ENCODE results near the gene SHQ1. TPM values are rescaled to one million over a fixed set of nuclear protein-coding genes. Genes with fewer than 3 reads are reported as not detected.

SHQ1 gene
- total RNA-seq, 3 donors from 2014 or later = 39.2 to 52.1 (median 44.4) TPM

DNA sequence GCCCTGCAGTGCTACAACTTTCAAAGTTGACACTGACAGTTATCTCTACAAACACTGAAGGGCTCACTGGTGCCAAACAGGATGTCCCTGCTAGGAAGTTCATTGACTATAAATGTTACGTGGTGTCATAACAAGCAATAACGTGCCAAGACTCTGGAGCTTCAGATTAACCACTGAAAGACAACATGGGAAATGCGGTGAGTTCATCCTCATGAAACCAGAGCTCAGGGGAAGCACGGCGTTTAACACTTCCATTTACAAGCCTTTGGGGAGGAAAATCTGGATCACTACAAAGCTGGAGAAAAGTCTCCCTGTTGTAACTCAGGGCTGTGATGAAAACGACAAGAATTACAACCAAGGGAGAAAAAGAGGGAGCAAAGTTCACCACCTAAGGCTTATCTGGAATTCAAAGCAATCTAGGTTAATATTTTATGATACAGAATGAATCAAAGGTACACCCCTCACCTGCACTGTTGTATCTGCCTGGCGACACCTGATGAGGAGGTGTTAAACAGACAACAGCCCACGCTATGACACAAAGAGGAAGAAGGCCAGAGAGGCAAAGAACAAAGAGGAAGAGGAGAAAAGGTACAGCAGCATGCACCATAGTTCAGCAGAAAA, 27.0 kb downstream of the SHQ1 start:
- Mint-ChIP-seq H3K36me3 (ENCODE audit: insufficient read depth) (peaks cover 17% of the 10 kb centered on the region), H3K9me3 (no peaks in the 10 kb centered on the region), H3K4me3 (no peak overlapping the region), H3K27me3 (ENCODE audit: low read depth) (no peaks in the 10 kb centered on the region), H3K4me1 (ENCODE audit: low read depth) (peaks cover 16% of the 10 kb centered on the region)
- no peak for DNase-seq
- ATAC-seq = peak; percentile 42 to 54

DNA sequence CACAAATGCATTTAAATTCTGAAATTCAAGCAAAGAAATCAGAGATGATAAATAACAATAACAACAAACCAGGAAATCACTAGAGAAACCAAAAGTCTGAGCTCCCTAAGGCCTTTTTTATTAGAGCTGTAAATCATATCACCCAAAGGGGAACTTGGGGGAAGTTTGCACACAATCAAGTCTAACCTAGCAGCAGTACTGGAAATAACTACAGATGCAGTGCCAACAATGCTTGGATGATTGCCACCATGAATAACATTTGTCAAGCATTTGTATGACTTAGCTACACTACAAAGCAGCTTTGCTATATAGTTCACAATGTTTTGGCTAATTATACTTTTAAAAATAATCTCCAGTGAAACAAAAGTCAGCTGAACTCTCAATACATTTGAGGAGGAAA, 27.8 kb downstream of the SHQ1 start:
- H3K4me1 Mint-ChIP-seq (ENCODE audit: low read depth) = peaks cover 16% of the 10 kb centered on the region
- H3K4me3 Mint-ChIP-seq = no peak overlapping the region
- H3K9me3 Mint-ChIP-seq = no peaks in the 10 kb centered on the region
- H3K36me3 Mint-ChIP-seq (ENCODE audit: insufficient read depth) = peaks cover 24% of the 10 kb centered on the region
- DNase-seq = no peak
- no peaks in the 10 kb centered on the region for H3K27me3 Mint-ChIP-seq (ENCODE audit: low read depth)
- no peak for ATAC-seq

DNA sequence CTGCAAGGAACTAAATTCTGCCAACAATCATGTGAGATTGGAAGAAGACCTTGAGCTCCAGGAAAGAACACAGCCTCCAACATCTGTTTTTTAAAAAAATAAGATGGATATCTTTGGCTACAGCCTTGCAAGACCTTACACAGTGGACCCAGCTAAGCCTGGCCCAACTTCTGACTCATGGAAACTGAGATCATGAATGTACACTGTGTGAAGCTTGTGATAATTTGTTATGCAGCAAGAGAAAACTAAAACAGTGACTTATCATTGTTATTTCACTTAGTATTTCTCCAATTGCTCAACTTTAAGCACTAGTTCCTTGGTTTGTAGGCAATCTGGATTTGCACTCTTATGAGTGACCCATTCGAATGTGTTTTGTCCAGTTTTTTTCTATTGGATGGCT, 29.3 kb downstream of the SHQ1 start:
- peaks cover 16% of the 10 kb centered on the region for H3K4me1 Mint-ChIP-seq (ENCODE audit: low read depth)
- DNase-seq (no peak), ATAC-seq (peak; percentile 44)
- H3K4me3 Mint-ChIP-seq = no peak overlapping the region
- no peaks in the 10 kb centered on the region for H3K27me3 Mint-ChIP-seq (ENCODE audit: low read depth)
- H3K9me3 Mint-ChIP-seq = no peaks in the 10 kb centered on the region
- H3K36me3 Mint-ChIP-seq (ENCODE audit: insufficient read depth) = peaks cover 27% of the 10 kb centered on the region

DNA sequence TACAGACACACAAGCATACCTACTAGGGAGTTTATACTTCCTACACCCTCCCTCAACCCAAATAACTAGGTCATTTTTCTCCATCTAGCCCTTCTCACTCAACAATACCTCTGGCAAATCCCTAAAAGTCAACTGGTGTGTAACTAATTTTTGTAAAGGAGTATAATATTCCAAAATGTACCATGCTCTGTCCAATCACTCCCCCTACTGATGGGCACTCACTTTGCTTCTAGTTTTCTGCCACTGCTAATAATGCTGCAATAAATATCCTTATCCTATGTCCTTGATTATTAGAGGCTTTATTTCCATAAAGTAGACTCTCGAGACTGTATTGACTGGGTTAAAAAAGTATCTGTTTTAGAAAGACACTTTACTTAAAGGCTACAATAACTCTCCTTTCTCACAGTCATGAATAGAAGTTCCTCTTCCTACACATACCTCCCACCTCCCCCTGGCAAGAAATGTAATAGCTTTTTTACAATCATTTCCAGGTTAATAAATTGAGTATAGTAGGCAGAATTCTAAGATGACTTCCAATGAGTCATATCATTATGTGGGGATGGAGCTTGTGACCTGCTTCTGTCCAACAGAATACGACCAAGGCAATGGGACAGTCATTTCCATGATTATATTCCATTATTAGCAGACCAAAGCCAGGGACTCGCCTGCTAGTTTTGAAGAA, 30.0 kb downstream of the SHQ1 start:
- Mint-ChIP-seq H3K27me3 (ENCODE audit: low read depth) (no peaks in the 10 kb centered on the region), H3K4me1 (ENCODE audit: low read depth) (peaks cover 16% of the 10 kb centered on the region), H3K36me3 (ENCODE audit: insufficient read depth) (peaks cover 27% of the 10 kb centered on the region), H3K4me3 (no peak overlapping the region), H3K9me3 (no peaks in the 10 kb centered on the region)
- DNase-seq (no peak), ATAC-seq (no peak)

DNA sequence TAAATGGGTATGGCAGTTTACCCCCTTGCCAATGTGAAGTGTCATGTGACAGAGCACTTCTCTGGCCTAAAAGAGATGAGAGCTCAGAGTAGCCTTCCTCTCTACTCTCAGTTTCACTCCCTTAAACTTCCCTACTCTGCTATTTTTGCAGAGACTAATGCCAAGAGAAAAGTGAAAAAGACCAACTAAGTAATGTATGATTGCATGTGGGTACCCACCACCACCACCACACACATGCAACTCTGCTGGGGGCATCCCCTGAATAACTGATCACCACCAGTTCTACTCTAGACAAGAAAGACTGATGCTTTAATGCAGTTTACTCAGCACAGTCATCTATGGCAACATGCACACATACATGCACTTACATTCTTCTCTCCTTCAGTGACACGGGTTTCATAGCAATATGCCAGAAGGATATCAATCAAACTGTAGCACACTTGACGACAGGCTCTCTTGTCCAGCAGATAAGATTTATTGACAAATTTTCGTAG, 31.3 kb downstream of the SHQ1 start:
- H3K4me1 Mint-ChIP-seq (ENCODE audit: low read depth) = peaks cover 16% of the 10 kb centered on the region
- DNase-seq (no peak), ATAC-seq (peak; percentile 61 to 72)
- no peaks in the 10 kb centered on the region for H3K9me3 Mint-ChIP-seq
- no peaks in the 10 kb centered on the region for H3K27me3 Mint-ChIP-seq (ENCODE audit: low read depth)
- peaks cover 34% of the 10 kb centered on the region for H3K36me3 Mint-ChIP-seq (ENCODE audit: insufficient read depth)
- no peak overlapping the region for H3K4me3 Mint-ChIP-seq

DNA sequence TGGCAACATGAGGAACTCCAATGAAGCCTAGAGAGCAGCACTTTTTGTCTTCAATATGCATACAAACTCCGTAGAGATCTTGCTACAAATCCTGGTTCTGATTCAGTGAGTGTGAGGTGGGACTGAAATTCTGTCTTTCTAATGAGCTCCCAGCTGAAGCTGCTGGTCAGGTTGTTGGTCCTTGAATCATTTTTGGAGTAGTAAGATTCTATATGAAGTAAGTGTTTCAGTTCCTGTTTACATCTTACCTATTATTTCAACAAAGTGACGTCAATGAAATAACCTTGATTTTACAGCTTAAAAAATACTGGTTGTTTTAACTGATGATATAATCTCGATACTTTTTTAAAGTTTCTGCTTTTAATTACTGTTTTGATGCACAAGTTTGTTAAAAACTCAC, 33.9 kb downstream of the SHQ1 start:
- Mint-ChIP-seq H3K4me1 (ENCODE audit: low read depth) (peaks cover 14% of the 10 kb centered on the region), H3K36me3 (ENCODE audit: insufficient read depth) (peaks cover 46% of the 10 kb centered on the region), H3K9me3 (no peaks in the 10 kb centered on the region), H3K27me3 (ENCODE audit: low read depth) (no peaks in the 10 kb centered on the region), H3K4me3 (no peak overlapping the region)
- ATAC-seq = no peak
- no peak for DNase-seq

DNA sequence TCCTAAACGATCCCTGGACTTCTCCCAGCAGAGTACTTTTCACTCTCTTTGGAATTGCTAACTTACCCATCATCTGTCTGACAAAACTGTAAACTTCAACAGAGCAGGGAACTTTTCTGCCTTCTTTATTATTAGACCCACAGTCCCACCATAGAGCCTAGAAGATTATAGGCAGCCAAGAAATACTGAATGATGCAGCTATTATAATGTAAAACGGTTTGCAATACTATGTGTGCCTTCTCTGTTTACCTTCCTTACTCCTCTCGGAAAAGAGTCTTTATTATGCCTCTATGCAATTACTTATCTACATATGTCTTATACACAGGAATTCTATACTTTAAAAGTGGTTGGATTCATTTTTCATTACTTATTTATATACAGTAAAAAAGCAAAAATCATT, 36.0 kb downstream of the SHQ1 start:
- no peak for ATAC-seq
- Mint-ChIP-seq H3K4me3 (no peak overlapping the region), H3K36me3 (ENCODE audit: insufficient read depth) (peaks cover 50% of the 10 kb centered on the region), H3K27me3 (ENCODE audit: low read depth) (no peaks in the 10 kb centered on the region), H3K4me1 (ENCODE audit: low read depth) (peaks cover 4% of the 10 kb centered on the region), H3K9me3 (no peaks in the 10 kb centered on the region)
- no peak for DNase-seq

DNA sequence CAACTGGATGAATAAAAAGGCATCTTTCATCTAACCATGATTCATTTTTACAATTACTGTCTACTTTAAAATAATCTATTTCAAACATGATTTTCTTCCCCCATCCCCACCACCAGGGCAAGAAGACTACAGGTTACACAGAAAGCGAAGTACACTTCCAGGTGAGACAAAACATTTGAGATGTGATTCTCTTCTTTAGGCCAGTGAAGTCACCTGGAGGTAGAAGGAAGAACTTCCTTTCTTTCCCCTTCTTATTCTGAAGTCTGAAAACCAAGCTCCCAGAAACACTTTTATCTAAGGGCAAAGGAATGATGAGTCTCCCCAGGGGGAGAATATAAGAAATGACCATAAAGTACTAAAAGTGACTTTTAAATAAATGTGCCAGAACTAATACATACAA, 36.7 kb downstream of the SHQ1 start:
- Mint-ChIP-seq H3K27me3 (ENCODE audit: low read depth) (no peaks in the 10 kb centered on the region), H3K4me3 (no peak overlapping the region), H3K36me3 (ENCODE audit: insufficient read depth) (peaks cover 48% of the 10 kb centered on the region), H3K4me1 (ENCODE audit: low read depth) (no peaks in the 10 kb centered on the region), H3K9me3 (no peaks in the 10 kb centered on the region)
- no peak for DNase-seq
- ATAC-seq = no peak

DNA sequence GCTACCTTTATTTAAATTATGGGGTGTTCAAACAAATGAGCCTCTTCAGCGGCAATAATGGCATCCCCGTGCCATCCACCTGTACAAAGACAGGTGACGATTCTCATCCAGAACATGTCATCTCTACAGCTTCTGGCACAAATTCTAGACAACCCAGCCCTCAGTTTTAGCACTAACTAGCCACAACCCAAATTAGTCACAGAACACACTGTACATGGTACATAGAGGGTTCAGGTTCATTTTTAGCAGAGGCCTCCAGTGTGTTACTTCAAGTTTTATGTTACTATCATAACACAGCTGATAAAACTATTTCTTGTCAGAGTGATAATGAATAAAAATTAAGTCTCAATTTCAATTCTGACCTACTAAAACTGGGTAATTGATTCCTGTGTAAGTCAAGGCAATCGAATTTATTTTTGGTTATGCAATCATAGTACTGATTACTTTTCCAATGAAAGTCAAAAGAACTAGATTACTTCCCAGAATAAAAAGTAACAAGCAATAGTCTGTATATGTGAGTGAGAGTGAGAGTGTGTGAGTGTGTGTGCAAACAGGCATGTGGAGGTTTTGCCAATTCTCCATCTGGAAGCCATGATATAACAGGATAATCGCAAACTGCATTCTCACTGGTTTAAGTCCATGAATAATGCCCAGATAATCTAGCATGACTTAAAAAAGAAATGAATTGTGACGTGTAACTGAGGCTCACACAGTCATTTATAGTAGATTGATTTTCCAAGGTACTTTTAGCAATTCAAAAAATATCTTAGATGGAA, 37.4 kb downstream of the SHQ1 start:
- DNase-seq (no peak), ATAC-seq (no peak)
- Mint-ChIP-seq H3K36me3 (ENCODE audit: insufficient read depth) (peaks cover 47% of the 10 kb centered on the region), H3K27me3 (ENCODE audit: low read depth) (no peaks in the 10 kb centered on the region), H3K4me3 (no peak overlapping the region), H3K4me1 (ENCODE audit: low read depth) (no peaks in the 10 kb centered on the region), H3K9me3 (no peaks in the 10 kb centered on the region)

DNA sequence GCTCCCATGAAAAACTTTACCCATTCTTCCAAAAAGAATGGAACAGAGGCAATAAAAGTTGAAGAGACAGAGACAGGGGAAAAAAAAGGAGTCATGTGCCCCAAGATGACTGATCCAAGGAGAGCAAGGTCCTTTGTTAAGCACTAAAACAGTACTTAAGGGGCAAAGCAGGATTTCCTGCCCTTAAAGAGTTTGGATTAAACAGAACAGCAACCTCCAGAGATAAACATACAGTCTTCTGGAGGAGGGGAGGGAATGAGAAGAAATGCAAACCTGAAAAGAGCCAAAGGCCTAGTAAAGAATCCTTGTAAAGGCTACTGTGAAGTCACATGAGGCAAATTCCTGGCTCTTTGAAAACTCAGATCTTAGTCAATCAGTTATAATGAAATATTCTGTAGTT, 38.2 kb downstream of the SHQ1 start:
- Mint-ChIP-seq H3K4me1 (ENCODE audit: low read depth) (no peaks in the 10 kb centered on the region), H3K9me3 (no peaks in the 10 kb centered on the region), H3K36me3 (ENCODE audit: insufficient read depth) (peaks cover 40% of the 10 kb centered on the region), H3K4me3 (no peak overlapping the region), H3K27me3 (ENCODE audit: low read depth) (no peaks in the 10 kb centered on the region)
- DNase-seq (no peak), ATAC-seq (no peak)

DNA sequence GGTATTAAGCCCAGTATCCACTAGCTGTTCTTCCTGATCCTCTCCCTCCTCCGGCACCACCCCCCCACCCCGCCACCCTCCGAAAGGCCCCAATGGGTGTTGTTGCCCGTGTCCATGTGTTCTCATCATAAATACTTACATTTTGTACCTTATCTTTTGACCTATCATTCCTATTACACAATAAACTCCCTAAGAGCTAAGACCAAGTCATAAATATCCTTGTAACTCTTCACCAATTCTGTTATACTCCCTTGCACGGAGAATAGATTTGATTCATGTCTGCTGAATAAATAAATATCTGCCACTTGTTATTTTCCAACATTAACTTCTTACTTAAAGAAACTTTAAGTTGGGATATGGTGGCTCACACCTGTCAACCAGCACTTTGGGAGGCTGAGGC, 43.9 kb downstream of the SHQ1 start:
- H3K27me3 Mint-ChIP-seq (ENCODE audit: low read depth) = no peaks in the 10 kb centered on the region

DNA sequence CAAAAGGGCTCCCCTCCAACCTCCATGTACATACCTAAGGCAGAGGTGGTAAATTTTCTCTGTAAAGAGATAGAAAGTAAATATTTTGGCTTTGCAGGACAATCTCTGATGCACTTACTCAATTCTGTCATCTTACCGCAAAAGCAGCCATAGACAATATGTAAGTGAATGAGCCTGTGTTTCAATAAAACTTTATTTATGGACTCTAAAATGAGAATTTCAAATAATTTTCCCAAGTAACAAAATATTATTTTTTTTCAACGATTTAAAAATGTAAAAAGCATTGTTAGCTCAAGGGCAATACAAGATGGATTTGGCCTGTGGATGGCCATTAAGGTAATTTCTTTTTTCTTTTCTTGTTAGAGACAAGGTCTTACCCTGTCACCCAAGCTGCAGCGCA, 44.7 kb downstream of the SHQ1 start:
- peaks cover 12% of the 10 kb centered on the region for H3K4me1 Mint-ChIP-seq (ENCODE audit: low read depth)
- H3K27me3 Mint-ChIP-seq (ENCODE audit: low read depth) = no peaks in the 10 kb centered on the region
- no peaks in the 10 kb centered on the region for H3K9me3 Mint-ChIP-seq
- no peak for DNase-seq
- H3K36me3 Mint-ChIP-seq (ENCODE audit: insufficient read depth) = peaks cover 40% of the 10 kb centered on the region
- ATAC-seq = no peak
- no peak overlapping the region for H3K4me3 Mint-ChIP-seq

More for the DNA sequence above, 43.9 kb downstream of the SHQ1 start:
- ATAC-seq = no peak
- H3K36me3 Mint-ChIP-seq (ENCODE audit: insufficient read depth) = peaks cover 42% of the 10 kb centered on the region
- H3K4me1 Mint-ChIP-seq (ENCODE audit: low read depth) = peaks cover 12% of the 10 kb centered on the region
- DNase-seq = no peak
- no peak overlapping the region for H3K4me3 Mint-ChIP-seq
- H3K9me3 Mint-ChIP-seq = no peaks in the 10 kb centered on the region

DNA sequence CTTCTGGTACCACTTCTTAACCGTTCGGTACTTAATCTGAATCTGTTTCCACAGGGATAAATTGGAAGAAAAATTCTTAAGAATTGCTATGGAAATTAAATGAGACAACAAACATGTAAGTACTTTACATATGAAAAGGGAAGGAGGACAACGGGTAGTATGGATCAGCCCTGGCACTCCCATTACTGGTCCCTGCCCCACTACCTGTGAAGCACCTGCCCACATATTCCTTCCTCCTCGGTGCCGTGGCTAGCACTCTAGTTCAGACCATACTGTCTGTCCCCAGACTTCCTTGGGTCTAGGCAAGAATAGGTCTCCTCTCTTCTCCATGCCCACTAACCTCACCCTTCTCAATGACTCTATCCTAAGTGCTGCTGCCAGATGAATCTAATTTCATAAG, 46.2 kb downstream of the SHQ1 start:
- Mint-ChIP-seq H3K4me3 (no peak overlapping the region), H3K9me3 (no peaks in the 10 kb centered on the region), H3K27me3 (ENCODE audit: low read depth) (no peaks in the 10 kb centered on the region), H3K4me1 (ENCODE audit: low read depth) (peaks cover 12% of the 10 kb centered on the region), H3K36me3 (ENCODE audit: insufficient read depth) (peaks cover 40% of the 10 kb centered on the region)
- DNase-seq (no peak), ATAC-seq (no peak)

DNA sequence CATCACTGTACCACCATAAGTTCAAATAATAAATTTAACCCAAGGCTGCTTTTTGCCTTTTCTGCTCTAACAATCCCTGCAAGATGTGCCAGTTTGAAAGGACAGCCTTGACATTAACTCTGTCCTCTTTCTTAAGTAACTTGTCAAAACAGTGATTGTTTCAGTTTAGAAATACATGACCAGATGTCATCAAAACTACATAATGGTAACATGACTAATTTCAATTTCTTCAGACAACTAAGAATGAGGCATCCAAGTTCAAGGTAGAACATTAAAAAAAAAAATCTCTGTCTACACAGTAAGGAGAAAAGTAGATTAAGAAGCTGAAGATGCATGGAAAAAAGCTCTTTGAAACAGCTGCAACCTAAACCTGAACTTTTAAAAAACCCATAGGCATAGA, 47.4 kb downstream of the SHQ1 start:
- peaks cover 34% of the 10 kb centered on the region for H3K36me3 Mint-ChIP-seq (ENCODE audit: insufficient read depth)
- H3K27me3 Mint-ChIP-seq (ENCODE audit: low read depth) = no peaks in the 10 kb centered on the region
- peak; percentile 58 to 69 for ATAC-seq
- H3K9me3 Mint-ChIP-seq = no peaks in the 10 kb centered on the region
- no peak overlapping the region for H3K4me3 Mint-ChIP-seq
- DNase-seq = no peak
- H3K4me1 Mint-ChIP-seq (ENCODE audit: low read depth) = peaks cover 12% of the 10 kb centered on the region

Measured in activated T-cell treated with anti-CD3 and anti-CD28 coated beads, Interleukin-2, amount 50 U/mL, for 4 hours (primary cell).